Nephron (organoid): ENCODE measurements around the gene PRDM7.

ENCODE experiments used
- H3K27ac Mint-ChIP-seq, 3 experiments: 2 replicates each; pipeline ENCODE4 v1.8.0; 2020; ENCODE audit warnings: mixed read lengths in 3 of 3, mild to moderate bottlenecking in 2 of 3, moderate library complexity in 1 of 3
- H3K27me3 Mint-ChIP-seq: 2 replicates; pipeline ENCODE4 v1.8.0; 2021; ENCODE audit warnings: low read depth, mild to moderate bottlenecking, moderate library complexity, mixed read lengths
- H3K36me3 Mint-ChIP-seq: 2 replicates; pipeline ENCODE4 v1.8.0; 2020; ENCODE audit warnings: low read depth, mixed read lengths
- H3K4me1 Mint-ChIP-seq: 2 replicates; pipeline ENCODE4 v1.8.0; 2020; ENCODE audit warnings: mixed read lengths
- H3K4me3 Mint-ChIP-seq, 3 experiments: 2 replicates each; pipeline ENCODE4 v1.8.0; 2020; ENCODE audit warnings: mild to moderate bottlenecking in 3 of 3, mixed read lengths in 3 of 3, moderate library complexity in 2 of 3
- H3K9me3 Mint-ChIP-seq: 2 replicates; pipeline ENCODE4 v1.8.0; 2020; ENCODE audit warnings: mixed read lengths
- TF ChIP-seq, protein P1 (sequence below), 3 experiments: fragments of 200-600 bp; sonication (generic); IDR thresholded peaks; one replicate each; pipeline ENCODE4 v1.5.0; 2021; ENCODE audit warnings: antibody characterized with exemption in 3 of 3; ENCODE audit not compliant: unreplicated experiment in 3 of 3

Gene PRDM7

DNA sequence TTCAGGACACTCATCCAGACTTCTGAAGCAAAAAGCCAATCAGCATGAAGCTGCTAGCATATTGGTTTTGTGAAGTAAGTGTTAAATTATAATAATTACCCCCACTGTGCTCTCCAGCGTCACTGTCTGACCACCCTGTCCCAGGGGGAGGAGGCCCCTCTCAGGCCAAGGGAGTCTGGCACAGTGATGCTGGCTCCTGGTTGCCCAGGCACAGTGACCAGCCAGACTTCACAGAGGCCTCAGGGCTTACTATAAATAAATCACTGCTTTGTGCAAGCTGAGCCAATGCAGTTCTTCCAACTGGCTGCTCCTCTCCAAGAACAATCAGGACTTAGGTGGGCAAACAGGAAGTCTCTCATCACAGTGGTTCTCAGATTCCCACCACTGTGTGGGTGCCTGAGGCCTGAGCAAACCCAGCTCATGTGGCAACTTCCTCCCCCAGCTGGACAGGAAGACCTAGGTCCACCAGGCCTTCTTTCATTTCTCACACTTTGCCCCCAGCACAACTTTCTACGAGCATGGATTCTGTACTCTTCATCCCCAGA lies 56.2 kb downstream of the PRDM7 start:
- no peaks in the 10 kb centered on the region for H3K9me3 Mint-ChIP-seq
- peak overlapping the region; percentile 84 to 98 (median 92) for H3K4me3 Mint-ChIP-seq
- no peaks in the 10 kb centered on the region for H3K36me3 Mint-ChIP-seq
- H3K27me3 Mint-ChIP-seq, result peaks cover 45% of the 10 kb centered on the region
- peak overlapping the region; percentile 81 to 97 (median 95) for H3K27ac Mint-ChIP-seq
- H3K4me1 Mint-ChIP-seq, result peaks cover 29% of the 10 kb centered on the region
- TF ChIP-seq, protein P1, sequence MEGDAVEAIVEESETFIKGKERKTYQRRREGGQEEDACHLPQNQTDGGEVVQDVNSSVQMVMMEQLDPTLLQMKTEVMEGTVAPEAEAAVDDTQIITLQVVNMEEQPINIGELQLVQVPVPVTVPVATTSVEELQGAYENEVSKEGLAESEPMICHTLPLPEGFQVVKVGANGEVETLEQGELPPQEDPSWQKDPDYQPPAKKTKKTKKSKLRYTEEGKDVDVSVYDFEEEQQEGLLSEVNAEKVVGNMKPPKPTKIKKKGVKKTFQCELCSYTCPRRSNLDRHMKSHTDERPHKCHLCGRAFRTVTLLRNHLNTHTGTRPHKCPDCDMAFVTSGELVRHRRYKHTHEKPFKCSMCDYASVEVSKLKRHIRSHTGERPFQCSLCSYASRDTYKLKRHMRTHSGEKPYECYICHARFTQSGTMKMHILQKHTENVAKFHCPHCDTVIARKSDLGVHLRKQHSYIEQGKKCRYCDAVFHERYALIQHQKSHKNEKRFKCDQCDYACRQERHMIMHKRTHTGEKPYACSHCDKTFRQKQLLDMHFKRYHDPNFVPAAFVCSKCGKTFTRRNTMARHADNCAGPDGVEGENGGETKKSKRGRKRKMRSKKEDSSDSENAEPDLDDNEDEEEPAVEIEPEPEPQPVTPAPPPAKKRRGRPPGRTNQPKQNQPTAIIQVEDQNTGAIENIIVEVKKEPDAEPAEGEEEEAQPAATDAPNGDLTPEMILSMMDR (IDR thresholded peaks at IDR 0.05; ENCODE audit: unreplicated experiment in 3 of 3), result no peak

DNA sequence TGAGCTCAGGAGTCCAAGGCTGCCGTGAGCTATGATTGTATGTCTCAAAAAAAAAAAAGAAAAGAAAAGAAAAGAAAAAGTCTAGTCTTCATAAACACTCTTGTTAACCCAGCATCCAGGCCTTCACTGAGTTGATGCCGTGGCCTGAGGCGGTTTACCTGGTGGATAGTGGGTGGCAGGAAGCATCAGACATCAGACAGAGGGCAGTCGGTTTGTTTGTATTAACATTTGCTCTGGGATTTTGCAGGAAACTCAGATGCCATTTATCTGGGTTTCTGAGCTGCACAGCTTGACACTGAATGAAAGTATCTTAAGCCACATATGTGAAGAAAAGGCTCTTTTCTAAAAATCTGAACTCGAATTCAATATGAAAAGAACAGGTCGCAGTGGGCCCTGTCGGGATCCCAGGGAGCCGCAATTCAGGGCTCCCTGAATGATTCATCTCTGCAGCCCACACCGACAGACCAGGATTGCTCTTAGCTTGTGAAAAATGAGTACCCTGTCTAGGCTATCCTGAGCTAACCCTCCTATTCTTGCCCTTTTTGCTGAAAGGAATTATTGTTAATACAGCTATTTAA lies 56.8 kb downstream of the PRDM7 start:
- Mint-ChIP-seq H3K27ac (peak overlapping the region; percentile 81 to 97 (median 95)), H3K9me3 (no peaks in the 10 kb centered on the region), H3K36me3 (no peaks in the 10 kb centered on the region), H3K4me1 (peaks cover 35% of the 10 kb centered on the region), H3K27me3 (peaks cover 51% of the 10 kb centered on the region), H3K4me3 (peak overlapping the region; percentile 84 to 98 (median 92))
- TF ChIP-seq, protein P1 (IDR thresholded peaks at IDR 0.05; ENCODE audit: unreplicated experiment in 3 of 3), result no peak

DNA sequence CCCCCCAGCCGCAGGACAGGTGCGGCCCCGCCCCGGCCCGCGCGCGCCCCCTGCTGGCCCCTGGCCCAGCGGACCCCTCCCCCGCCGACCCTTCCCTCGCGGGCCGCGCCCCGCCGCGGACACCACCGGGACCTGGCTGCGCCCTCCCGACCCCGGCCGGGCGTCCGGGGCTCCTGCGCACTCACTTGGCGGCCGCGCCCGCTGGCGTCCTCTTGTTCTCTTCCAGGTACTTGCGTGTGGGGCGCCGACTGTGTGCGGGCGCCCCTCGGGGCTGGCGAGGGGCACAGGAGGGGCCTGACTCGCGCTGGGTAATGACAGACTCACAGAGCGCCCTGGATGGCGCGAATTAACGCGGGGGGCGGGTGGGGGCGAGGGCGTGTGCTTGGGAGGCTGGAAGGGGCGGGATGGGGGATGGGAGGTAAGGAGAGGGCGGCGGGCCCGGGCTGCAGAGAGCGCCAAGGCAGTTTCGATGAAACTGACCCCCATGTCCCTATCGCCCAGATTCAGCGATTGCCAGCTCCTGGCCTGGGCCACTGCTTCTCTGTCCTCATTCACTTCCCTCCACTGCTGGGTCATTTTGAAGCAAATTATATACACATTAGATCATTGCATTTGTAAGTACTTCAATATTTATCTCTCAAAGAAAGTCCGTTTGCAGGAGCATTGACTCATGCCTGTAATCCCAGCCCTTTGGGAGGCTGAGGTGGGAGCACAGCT lies 57.4 kb downstream of the PRDM7 start:
- H3K27ac Mint-ChIP-seq, result peak overlapping the region; percentile 81 to 97 (median 95)

DNA sequence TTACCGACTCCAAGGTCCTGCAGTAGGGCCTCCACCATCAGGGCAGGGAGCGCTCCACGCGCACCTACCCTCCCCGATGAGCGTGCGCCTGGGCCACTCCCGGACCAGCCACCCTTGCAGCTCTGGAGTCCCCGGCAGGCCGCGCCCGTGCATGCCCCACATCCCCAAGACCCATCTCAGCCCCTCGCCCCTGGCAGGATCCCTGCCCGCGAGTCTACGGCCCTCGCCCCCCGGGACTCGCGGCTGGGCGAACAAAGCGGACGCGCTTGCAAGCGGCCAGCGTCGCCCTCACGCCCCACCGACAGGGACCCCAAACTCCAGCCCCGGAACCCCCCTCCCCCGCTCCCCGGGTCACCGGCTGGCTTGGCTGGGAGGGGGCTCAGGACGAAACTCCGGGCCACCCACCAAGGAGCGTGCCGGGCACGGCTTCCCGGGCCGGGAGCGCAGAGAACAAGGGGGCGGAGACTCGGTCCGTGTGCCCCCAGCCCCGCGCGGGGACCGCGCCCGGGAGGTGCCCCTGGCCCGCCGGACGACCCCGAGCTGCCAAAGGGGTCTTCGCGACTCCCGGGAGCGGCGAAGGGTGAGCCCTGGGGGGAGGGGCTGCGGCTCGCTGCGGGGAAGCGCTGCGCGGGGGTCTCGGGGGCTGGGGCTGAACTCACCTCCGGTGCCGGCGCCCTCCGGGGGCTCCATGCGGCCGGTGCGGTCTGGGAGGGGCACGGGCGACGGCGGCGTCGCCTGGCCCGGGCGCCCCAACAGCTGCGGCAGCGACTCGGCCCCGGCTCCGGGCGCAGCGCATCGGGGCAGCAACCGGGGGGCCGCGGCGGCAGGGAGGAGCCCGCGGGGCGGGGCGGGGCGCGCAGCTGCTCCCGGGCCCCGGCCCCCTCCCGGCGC lies 58.2 kb downstream of the PRDM7 start, which contains the start of gene DBNDD1:
Gene DBNDD1, minus strand, starts transcription at position 805 of the 891 bp plus-strand sequence. Its CDS starts 115 bp downstream, at position 690.
- Mint-ChIP-seq H3K9me3 (no peaks in the 10 kb centered on the region), H3K27ac (peak within 1 kb of the TSS; percentile 81 to 97 (median 95)), H3K4me1 (peaks cover 30% of the 10 kb centered on the region), H3K36me3 (no peaks in the 10 kb centered on the region), H3K27me3 (peaks cover 51% of the 10 kb centered on the region), H3K4me3 (peak within 1 kb of the TSS; percentile 84 to 98 (median 92))
- TF ChIP-seq, protein P1 (IDR thresholded peaks at IDR 0.05; ENCODE audit: unreplicated experiment in 3 of 3), result no peak

More for the DNA sequence above, 57.4 kb downstream of the PRDM7 start:
- Mint-ChIP-seq H3K4me3 (peak overlapping the region; percentile 84 to 98 (median 92)), H3K27me3 (peaks cover 51% of the 10 kb centered on the region), H3K9me3 (no peaks in the 10 kb centered on the region), H3K36me3 (no peaks in the 10 kb centered on the region), H3K4me1 (peaks cover 35% of the 10 kb centered on the region)
- TF ChIP-seq, protein P1 (IDR thresholded peaks at IDR 0.05; ENCODE audit: unreplicated experiment in 3 of 3), result peak in 2 of 3 experiments; percentile 20 to 23

DNA sequence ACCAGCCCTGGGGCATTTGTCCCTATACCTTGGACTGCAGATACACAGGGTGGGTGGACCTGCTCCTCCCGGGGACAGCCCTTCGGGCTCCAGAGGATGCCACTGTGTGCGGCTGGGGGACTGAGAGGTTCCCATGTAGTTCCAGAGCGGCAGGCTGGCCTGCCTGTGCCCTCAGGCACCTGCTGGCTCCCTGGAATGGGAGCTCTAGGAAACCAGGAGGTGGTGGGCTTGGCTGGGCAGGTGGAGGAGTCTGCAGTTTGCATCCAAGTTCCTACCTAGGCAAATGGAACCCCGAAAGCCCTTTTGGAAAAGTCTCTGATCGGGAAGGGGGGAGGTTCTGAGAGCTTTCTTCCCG lies 58.9 kb downstream of the PRDM7 start:
- H3K36me3 Mint-ChIP-seq, result no peaks in the 10 kb centered on the region
- TF ChIP-seq, protein P1 (IDR thresholded peaks at IDR 0.05; ENCODE audit: unreplicated experiment in 3 of 3), result no peak
- H3K27ac Mint-ChIP-seq, result peak overlapping the region in 1 of 3 experiments; percentile 50
- peaks cover 30% of the 10 kb centered on the region for H3K4me1 Mint-ChIP-seq
- H3K27me3 Mint-ChIP-seq, result peaks cover 51% of the 10 kb centered on the region
- peak overlapping the region; percentile 84 to 86 (median 85) for H3K4me3 Mint-ChIP-seq
- H3K9me3 Mint-ChIP-seq, result no peaks in the 10 kb centered on the region
